Liver (tissue), 3 donors: ENCODE data around the gene WDCP.
"Not testable (repeated sequence)": the region's sequence is repeated elsewhere in the genome, so short reads cannot be mapped to it uniquely, and the experiment has no call there.

Source experiments
- ATF3 ChIP-seq: IDR thresholded peaks from 2 replicates; pipeline ENCODE4 v1.6.1; 2016; ENCODE audit warnings: antibody characterized with exemption
- CTCF ChIP-seq: fragments of 150-350 bp; IDR thresholded peaks from 2 replicates; pipeline ENCODE4 v1.5.1; 2017; ENCODE audit warnings: improper control_type of control experiment, low read depth, low read length; ENCODE audit not compliant: missing input control
- EGR1 ChIP-seq, 2 donors: IDR thresholded peaks; 2 replicates each; pipeline ENCODE4 v1.6.1; 2016 to 2018; ENCODE audit warnings: antibody characterized with exemption in 2 of 2, low read depth in 2 of 2
- MAX ChIP-seq: IDR thresholded peaks from 2 replicates; pipeline ENCODE4 v1.6.1; 2016; ENCODE audit warnings: antibody characterized with exemption
- REST ChIP-seq: IDR thresholded peaks from 2 replicates; pipeline ENCODE4 v1.6.1; 2016; ENCODE audit warnings: antibody characterized with exemption, mild to moderate bottlenecking
- SP1 ChIP-seq: IDR thresholded peaks from 2 replicates; pipeline ENCODE4 v1.6.1; 2018; ENCODE audit warnings: antibody characterized with exemption, mild to moderate bottlenecking
- TAF1 ChIP-seq: conservative IDR thresholded peaks from 2 replicates; pipeline ENCODE4 v1.6.1; 2016; ENCODE audit warnings: antibody characterized with exemption, mild to moderate bottlenecking
- YY1 ChIP-seq: IDR thresholded peaks from 2 replicates; pipeline ENCODE4 v1.6.1; 2016; ENCODE audit warnings: antibody characterized with exemption, mild to moderate bottlenecking
- donor health status: healthy.
- donor health status: healthy.

- TF ChIP-seq YY1; CTCF; SP1; REST; EGR1 (IDR thresholded peaks at IDR 0.05; ENCODE audit: low read depth in 2 of 2); MAX; ATF3; TAF1: not testable (repeated sequence)
These were observed 32.3 kb downstream of the WDCP start for GRCh38 chr2:24014902-24015301.
